ENCODE measurements around the gene CCDC57. TPM values are rescaled to one million over a fixed set of nuclear protein-coding genes. Genes with fewer than 3 reads are reported as not detected.
"Not testable (repeated sequence)": the region's sequence is repeated elsewhere in the genome, so short reads cannot be mapped to it uniquely, and the experiment has no call there.

Gene CCDC57
- total RNA-seq, 2 donors from 2014 or later: 11.9 to 17.2 TPM

- ATAC-seq (peak; percentile 37 to 82), DNase-seq (no peak)
- intact Hi-C loops (cut with DNase I): no loop called here
These were observed 16.7 kb downstream of the CCDC57 start for GRCh38 chr17:82195675-82196672.

GRCh38 chr17:82194765-82195164 lies 17.9 kb downstream of the CCDC57 start:
- no peak for ATAC-seq
- intact Hi-C loops (cut with DNase I): no loop called here
- DNase-seq: no peak

- intact Hi-C loops (cut with DNase I): no loop called here
- peak in 1 of 2 donors; percentile 40 for ATAC-seq
- no peak for DNase-seq
These were observed 19.0 kb downstream of the CCDC57 start for GRCh38 chr17:82193520-82194220.

- ATAC-seq; DNase-seq; intact Hi-C loops (cut with DNase I): not testable (repeated sequence)
These were observed 19.6 kb downstream of the CCDC57 start for GRCh38 chr17:82193050-82193449.

GRCh38 chr17:82188001-82188961 lies 24.4 kb downstream of the CCDC57 start:
- ATAC-seq: no peak
- intact Hi-C loops (cut with DNase I): no loop called here
- DNase-seq: no peak

GRCh38 chr17:82187500-82187899 lies 25.1 kb downstream of the CCDC57 start:
- intact Hi-C loops (cut with DNase I): no loop called here
- no peak for ATAC-seq
- no peak for DNase-seq

- intact Hi-C loops (cut with DNase I): no loop called here
- DNase-seq (no peak), ATAC-seq (no peak)
These were observed 26.4 kb downstream of the CCDC57 start for GRCh38 chr17:82186221-82186620.

GRCh38 chr17:82184761-82185160 lies 27.9 kb downstream of the CCDC57 start:
- intact Hi-C loops (cut with DNase I): no loop called here
- DNase-seq (no peak), ATAC-seq (no peak)

- no peak for DNase-seq
- intact Hi-C loops (cut with DNase I): no loop called here
- no peak for ATAC-seq
These were observed 31.7 kb downstream of the CCDC57 start for GRCh38 chr17:82180776-82181528.

GRCh38 chr17:82179946-82180475 lies 32.6 kb downstream of the CCDC57 start:
- DNase-seq (no peak), ATAC-seq (peak in 1 of 2 donors; percentile 14)
- intact Hi-C loops (cut with DNase I): no loop called here

GRCh38 chr17:82179412-82179811 lies 33.2 kb downstream of the CCDC57 start:
- intact Hi-C loops (cut with DNase I): no loop called here
- ATAC-seq (no peak), DNase-seq (no peak)

- DNase-seq (no peak), ATAC-seq (no peak)
- intact Hi-C loops (cut with DNase I): no loop called here
These were observed 34.0 kb downstream of the CCDC57 start for GRCh38 chr17:82178499-82179261.

GRCh38 chr17:82177761-82178498 lies 34.7 kb downstream of the CCDC57 start:
- intact Hi-C loops (cut with DNase I): no loop called here
- DNase-seq (no peak), ATAC-seq (no peak)

- ATAC-seq (no peak), DNase-seq (no peak)
- intact Hi-C loops (cut with DNase I): no loop called here
These were observed 35.4 kb downstream of the CCDC57 start for GRCh38 chr17:82177276-82177675.

GRCh38 chr17:82175951-82176350 lies 36.7 kb downstream of the CCDC57 start:
- DNase-seq (no peak), ATAC-seq (no peak)
- intact Hi-C loops (cut with DNase I): no loop called here

GRCh38 chr17:82175201-82175600 lies 37.4 kb downstream of the CCDC57 start:
- ATAC-seq: no peak
- intact Hi-C loops (cut with DNase I): no loop called here
- no peak for DNase-seq
